HG03175 (cell line): ENCODE data around the gene DMTF1.
"Not testable (repeated sequence)": the region's sequence is repeated elsewhere in the genome, so short reads cannot be mapped to it uniquely, and the experiment has no call there.

Experiments
- ATAC-seq: cut with Tn5 transposase; IDR thresholded peaks from one replicate; pipeline ENCODE4 v1.9.1; 2021; ENCODE audit warnings: mild to moderate bottlenecking, moderate library complexity; ENCODE audit not compliant: unreplicated experiment

Gene DMTF1

GRCh38 chr7:87192784-87193487 lies 40.7 kb downstream of the DMTF1 start:
- ATAC-seq: no peak

DNA sequence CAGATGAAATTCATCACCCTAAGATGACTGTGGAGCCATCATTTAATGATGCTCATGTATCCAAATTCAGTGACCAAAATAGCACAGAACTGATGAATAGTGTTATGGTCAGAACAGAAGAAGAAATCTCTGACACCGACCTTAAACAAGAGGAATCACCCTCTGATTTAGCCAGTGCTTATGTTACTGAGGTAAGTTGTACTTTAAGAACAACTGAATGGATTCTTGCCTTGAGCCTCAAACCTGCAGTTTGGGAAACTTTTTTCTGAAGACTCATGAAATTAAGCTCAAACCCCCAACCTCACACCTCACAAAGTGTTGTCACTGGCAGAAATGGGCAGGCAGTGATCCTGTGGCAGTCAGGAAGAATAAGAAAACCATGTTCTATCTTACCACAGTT lies 41.7 kb downstream of the DMTF1 start:
- no peak for ATAC-seq

- ATAC-seq: no peak
Observed at GRCh38 chr7:87199241-87199640, 47.0 kb downstream of the DMTF1 start.

- ATAC-seq: no peak
Observed at GRCh38 chr7:87199700-87200450, 47.6 kb downstream of the DMTF1 start.

- ATAC-seq: no peak
Observed at GRCh38 chr7:87202208-87202607, 50.0 kb downstream of the DMTF1 start.

GRCh38 chr7:87202705-87203104 lies 50.5 kb downstream of the DMTF1 start:
- ATAC-seq: no peak

DNA sequence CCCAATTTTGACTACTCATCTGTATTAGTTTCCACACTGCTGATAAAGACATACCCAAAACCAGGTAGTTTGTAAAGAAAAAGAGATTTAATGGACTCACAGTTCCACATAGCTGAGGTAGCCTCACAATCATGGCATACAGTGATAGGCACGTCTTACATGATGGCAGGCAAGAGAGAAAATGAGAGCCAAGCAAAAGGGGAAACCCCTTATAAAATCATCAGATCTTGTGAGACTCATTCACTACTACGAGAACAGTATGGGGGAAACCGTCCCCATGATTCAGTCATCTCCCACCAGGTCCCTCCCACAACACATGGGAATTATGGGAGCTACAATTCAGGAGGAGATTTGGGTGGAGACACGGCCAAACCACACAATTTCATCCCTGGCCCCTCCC lies 51.7 kb downstream of the DMTF1 start:
- ATAC-seq: not testable (repeated sequence)

GRCh38 chr7:87204933-87205332 lies 52.7 kb downstream of the DMTF1 start:
- ATAC-seq: no peak

DNA sequence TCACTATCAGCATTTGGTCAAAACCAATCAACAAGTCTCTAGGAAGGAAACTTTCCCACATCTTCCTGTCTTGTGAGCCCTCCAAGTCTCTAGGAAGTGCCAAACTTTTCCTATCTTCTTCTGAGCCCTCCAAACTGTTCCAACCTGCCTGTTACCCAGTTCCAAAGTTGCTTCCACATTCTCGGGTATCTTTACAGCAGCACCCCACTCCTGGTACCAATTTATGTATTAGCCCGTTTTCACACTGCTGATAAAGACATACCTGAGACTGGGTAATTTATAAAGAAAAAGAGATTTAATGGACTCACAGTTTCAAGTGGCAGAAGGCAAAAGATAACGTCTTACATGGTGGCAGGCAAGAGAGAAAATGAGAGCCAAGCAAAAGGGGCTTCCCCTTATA lies 53.4 kb downstream of the DMTF1 start:
- not testable (repeated sequence) for ATAC-seq

DNA sequence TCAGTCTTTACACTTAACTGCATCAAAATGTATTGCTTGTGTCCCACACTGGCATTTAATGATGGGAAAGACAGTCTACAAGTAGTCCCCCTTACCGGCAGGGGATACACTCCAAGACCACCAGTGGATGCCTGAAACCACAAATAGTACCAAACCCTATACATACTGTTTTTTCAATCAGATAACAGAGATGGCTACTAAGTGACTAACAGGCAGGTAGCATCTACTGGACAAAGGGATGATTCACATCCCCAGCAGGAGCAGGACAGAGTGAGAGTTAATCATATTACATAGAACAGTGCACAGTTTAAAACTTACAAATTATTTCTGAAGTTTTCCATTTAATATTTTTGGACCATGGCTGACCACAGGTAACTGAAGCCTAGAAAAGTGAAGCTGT lies 54.1 kb downstream of the DMTF1 start:
- ATAC-seq: no peak

DNA sequence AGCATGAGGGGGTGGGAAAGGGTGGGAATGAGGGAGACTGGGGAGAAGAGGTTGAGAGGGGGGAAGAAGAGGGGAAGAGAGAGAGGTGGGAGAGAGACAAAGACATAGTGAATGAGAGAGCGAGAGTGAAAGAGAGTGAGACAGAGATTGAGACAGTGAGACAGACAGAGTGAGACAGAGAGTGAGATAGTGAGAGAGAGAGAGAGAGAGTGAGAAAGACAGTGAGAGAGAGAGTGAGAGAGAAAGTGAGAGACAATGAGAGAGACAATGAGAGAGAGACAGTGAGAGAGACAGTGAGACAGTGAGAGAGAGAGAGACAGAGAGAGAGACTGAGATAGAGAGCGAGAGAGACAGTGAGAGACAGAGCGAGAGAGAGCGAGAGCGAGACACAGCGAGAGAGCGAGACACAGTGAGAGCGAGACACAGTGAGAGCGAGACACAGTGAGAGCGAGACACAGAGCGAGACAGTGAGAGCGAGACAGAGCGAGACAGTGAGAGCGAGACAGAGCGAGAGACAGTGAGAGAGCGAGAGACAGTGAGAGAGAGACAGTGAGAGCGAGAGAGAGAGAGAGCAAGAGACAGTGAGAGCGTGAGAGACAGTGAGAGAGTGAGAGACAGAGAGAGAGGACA lies 57.2 kb downstream of the DMTF1 start:
- ATAC-seq: no peak

DNA sequence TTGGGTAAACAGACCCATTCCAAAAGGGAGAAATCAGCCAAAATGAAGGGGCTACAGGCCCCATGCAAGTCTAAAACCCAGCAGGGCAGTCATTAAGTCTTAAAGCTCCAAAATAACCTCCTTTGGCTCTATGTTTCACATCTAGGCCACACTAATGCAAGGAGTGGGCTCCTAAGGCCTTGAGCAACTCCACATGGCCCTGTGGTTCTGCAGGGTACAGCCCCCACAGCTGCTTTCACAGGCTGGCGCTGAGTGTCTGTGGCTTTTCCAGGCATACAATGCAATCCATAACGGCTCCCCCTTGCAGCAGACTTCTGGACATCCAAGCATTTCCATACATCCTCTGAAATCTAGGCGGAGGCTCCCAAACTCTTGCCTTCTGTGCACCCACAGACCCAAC lies 58.3 kb downstream of the DMTF1 start:
- no peak for ATAC-seq

GRCh38 chr7:87212498-87212897 lies 60.2 kb downstream of the DMTF1 start:
- ATAC-seq: no peak

GRCh38 chr7:87213252-87213651 lies 61.0 kb downstream of the DMTF1 start:
- no peak for ATAC-seq

DNA sequence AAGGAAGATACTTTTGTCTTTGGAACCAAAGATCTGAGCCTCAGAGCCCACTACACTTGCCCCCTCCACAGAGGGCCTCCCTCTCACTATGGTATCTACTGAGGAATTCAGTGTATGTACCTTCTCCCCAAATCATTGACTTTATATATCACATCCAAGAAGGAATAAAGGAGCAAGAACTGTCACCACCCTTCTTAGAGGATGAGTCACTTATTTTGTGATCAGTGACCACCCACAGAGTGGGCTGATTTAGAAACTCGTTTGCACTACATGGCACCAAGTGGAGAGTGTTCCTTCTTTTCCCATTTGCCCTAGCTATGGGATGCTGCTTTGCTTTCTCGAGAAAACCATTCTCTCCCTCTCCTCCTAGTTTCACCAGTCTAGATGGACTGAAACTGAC lies 61.6 kb downstream of the DMTF1 start:
- ATAC-seq: no peak

- ATAC-seq: no peak
Observed at GRCh38 chr7:87215046-87215445, 62.8 kb downstream of the DMTF1 start.

GRCh38 chr7:87216701-87217508 lies 64.7 kb downstream of the DMTF1 start:
- ATAC-seq: peak; percentile 60

- ATAC-seq: no peak
Observed at GRCh38 chr7:87217983-87218653, 65.9 kb downstream of the DMTF1 start.

- ATAC-seq: peak; percentile 6
Observed at GRCh38 chr7:87218796-87219544, 66.7 kb downstream of the DMTF1 start.

DNA sequence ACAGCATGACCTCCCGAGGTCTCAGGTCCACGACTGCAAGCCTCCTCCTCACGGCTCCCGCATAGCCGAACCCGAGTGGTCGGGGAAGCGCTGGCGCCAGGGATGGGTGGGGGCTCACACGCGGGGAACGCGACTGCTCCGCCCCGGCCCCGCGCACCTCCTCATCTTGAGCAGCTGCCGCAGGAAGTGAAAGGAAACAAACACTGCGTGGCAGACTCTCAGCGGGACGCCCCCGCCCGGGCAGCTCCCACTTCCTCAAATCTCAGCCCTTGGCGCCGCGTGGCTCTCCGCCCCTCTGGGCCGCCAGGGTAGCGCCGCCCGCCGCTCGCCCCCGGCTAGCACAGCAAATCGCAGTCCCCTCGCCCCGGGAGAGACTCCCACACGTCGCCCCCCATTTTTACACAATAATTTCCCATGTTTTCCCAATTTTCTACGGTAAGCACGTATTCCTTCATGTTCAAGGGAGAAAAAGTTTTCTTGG lies 67.3 kb downstream of the DMTF1 start, which contains the start of gene TMEM243:
Gene TMEM243 (minus strand): TSS at position 188 of the 481 bp plus-strand sequence. CDS start 229 bp downstream, outside the sequence.
- ATAC-seq: peak; percentile 56
